GM21515 (cell line): ENCODE measurements around the gene TAX1BP3.

Experiments
- ATAC-seq: cut with Tn5 transposase; IDR thresholded peaks from one replicate; pipeline ENCODE4 v1.9.1; 2021; ENCODE audit not compliant: unreplicated experiment

Gene TAX1BP3

DNA sequence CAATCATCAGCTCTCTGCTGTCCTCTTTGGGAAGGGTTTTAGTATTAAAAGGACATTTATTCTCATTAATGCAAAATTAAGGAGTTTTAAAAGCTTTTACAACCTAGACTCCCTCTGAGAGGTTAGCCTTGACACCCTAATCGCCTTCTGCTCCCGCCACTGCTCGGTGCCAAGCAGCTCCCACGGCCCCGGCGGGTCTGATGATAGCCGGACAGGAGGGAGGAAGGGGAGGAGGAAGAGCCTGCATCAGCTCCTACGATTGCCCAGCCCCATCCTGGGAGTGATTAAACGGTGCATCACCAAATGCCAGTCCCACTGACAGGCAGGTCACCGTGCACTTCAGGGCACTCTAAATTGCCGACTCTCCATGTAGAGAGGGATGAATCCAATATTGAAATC lies 40.6 kb downstream of the TAX1BP3 start:
- no peak for ATAC-seq

DNA sequence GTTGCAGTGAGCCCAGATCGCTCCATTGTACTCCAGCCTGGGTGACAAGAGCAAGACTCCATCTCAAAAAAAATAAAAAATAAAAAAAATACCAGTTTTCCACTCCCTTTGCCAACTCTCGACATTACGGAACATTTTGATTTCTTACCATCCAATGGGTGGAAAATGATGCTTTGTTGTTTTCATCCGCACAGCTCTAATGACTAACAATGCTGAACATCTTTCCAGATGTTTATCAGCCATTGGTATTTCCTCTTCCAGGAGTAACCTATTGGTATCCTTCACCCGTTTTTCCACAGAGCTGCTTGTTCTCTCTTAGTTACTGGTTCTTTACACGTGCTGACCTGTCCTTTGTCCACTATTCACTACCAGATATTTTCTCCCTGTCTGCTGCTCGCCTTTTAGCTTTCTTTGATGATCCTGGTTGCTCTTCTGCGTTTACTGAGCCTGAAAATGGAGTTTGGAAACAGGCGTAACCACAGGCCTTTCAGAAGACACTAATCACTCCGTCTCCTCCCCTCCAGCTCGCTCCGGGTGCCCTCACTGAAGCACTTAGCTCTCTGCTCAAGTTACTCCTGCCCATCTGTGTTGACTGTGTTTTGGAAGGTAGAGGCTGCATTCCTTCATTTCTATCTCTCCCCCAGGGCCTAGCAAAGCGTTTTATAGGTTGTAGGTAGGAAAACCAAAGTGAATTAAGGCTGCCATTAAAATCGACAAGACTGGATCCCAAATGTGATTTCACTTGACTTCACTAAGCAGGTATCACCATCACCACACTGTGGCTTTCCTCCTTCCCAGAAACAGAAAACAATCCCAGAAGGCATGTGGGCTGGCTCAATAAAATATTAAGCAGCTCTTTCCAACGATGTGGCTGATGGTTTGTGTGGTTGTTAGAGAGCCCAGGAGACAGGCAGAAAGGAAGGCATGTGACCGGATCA lies 41.3 kb downstream of the TAX1BP3 start:
- ATAC-seq, result no peak

DNA sequence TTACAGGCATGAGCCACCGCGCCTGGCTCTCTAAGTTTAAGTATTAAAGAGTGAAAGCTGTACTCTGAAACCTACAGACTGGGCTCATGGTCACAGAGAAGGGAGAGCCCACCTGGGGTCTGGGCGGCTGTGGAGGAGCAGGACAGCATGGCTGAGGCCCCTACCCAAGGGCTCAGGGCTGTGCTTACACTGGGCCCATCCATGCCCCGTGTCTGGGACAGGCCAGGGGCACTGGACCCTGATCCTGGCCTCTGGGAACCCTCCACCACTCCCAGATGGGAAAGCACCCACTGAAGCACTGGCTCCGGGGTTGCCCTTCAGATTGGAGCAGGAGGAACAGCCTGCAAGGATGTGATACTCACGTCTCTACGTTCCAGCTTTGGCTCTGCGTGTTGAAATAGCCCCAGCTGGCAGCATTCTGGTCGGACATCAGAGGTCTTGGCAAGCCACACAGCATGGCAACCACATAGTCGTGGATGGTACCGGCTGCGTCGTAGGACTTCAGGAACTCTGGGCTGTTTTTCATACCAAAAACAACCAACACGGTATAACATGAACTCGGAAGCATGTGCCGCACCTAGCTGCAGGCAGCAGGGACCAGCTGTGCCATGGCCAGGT lies 45.3 kb downstream of the TAX1BP3 start:
- no peak for ATAC-seq

DNA sequence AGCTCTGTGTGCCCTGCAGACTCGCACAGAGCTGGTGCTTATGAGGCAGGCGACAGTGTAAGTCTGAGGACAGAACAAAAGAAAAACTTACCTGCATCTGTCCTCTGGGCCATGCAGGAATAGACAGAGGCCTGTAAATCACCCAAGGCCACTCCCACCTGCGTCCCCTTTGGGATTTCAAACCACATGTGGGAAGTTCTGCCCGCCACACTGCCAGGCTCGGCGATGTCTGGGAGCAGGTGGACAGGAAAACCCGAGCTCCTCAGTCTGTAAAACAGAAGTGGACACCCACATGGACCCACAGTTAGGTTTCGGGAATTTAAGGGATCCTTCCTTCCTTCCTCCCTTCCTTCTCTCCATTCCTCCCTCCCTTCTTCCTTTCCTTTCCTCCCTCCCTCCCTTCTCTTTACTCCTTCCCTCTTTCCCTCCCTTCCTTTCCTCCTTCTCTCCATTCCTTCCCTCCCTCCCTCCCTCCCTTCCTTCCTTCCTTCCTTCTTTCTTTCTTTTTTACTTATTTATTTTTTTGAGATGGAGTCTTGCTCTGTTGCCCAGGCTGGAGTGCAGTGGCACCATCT lies 47.1 kb downstream of the TAX1BP3 start:
- ATAC-seq, result no peak

DNA sequence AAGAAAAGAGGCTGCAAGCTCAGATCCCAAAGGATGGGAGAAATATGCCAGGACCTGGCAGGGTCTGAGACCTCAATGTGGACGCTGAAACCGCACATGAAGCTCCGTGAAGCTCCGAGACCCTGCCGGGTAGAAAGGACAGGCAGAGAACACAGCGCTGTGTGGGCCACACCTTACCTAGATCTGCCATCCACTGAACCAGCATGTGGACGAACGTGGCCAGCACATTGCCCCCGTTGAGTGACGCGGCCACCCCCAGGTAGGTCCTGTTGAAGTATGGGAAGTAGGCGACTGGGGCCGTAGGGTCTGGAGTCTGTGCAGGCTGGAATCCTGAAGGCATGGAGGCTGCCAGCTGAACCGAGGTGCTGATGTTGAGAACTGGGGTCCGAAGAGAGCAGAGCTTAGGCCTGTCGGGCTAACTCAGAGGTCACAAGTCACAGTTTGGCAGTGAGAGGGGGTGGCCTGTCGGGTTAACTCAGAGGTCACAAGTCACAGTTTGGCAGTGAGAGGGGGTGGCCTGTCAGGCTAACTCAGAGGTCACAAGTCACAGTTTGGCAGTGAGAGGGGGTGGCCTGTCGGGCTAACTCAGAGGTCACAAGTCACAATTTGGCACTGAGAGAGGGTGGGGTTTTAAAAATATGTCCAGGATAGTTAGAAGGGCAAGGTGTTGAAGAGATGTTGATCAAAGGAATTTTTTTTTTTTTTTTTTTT lies 53.1 kb downstream of the TAX1BP3 start:
- ATAC-seq, result no peak

DNA sequence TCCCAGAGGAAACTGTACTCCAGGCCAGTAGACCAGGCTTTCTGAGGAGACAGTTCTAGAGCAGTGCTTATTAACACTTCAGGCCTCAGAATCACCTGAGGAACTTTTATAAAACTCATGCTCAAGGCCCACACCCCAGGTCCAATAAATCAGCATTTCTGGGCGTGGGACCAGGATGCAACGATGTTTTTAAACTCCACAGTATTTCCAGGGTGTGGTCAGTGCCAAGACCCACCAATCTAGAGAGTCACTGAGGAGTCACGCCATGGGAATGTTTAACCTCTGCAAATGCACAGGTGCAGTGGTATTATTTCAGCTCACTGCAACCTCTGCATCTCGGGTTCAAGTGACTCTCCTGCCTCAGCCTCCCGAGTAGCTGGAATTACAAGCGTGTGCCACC lies 55.3 kb downstream of the TAX1BP3 start:
- ATAC-seq, result no peak
